Right lobe of liver (tissue), 4 donors: ENCODE results near the gene SMPD2.

Experiments
- CTCF ChIP-seq, 4 donors: fragments of 200-600 bp in 3 of 4; fragments of 450-650 bp in 1 of 4; IDR thresholded peaks; one replicate each; pipeline versions ENCODE4 v1.5.1 to v1.8.0; 2016 to 2022; ENCODE audit warnings: antibody characterized with exemption in 4 of 4, mild to moderate bottlenecking in 2 of 4
- POLR2A ChIP-seq: fragments of 450-650 bp; IDR thresholded peaks from one replicate; pipeline ENCODE4 v1.6.1; 2017; ENCODE audit warnings: antibody characterized with exemption, mild to moderate bottlenecking
- donor health status: DM: no; HTN: no; CAD: no.
- donor health status: DM: no; HTN: no; CAD: no.
- donor health status: DM: no; HTN: yes; CAD: no.

GRCh38 chr6:109447878-109448555, 7.5 kb downstream of the SMPD2 start:
- TF ChIP-seq CTCF (IDR thresholded peaks at IDR 0.05) (no peak), POLR2A (no peak)
